ENCODE results near the gene TMEM59.

- TF ChIP-seq CTCF (IDR thresholded peaks at IDR 0.05 in 4 of 5, conservative IDR thresholded peaks at IDR 0.05 in 1 of 5) (no peak), POLR2A (IDR thresholded peaks at IDR 0.05) (no peak)
Observed at GRCh38 chr1:54009406-54009805, 43.6 kb downstream of the TMEM59 start.

All from gastrocnemius medialis (tissue), 4 donors.